Fibroblast of skin of left biceps (primary cell): ENCODE results near the gene CCDC9B.

Source experiments
- DNase-seq, 2 experiments: peaks; one replicate each; pipeline ENCODE4 v3.0.0-alpha.2; 2013; ENCODE audit warnings: low read depth in 2 of 2

Gene CCDC9B

DNA sequence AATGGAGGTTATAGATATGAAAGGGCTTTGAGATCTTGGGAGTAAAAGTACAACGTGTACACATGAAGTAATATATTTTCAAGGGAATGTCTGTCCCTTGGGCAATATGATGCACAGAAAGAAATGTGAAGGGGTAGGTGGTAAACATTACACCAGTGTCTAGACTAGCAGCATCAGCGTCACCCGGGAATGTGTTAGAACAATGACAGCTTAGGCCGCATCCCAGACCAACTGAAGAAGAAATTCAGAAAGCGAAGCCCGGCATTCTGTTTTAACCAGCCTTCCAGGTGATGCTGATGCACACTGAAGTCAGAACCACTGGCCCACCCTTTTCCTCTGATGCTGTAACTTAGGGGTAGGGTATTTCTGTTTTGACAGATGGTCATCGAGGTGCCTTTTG lies 10.9 kb downstream of the CCDC9B start:
- no peak for DNase-seq

DNA sequence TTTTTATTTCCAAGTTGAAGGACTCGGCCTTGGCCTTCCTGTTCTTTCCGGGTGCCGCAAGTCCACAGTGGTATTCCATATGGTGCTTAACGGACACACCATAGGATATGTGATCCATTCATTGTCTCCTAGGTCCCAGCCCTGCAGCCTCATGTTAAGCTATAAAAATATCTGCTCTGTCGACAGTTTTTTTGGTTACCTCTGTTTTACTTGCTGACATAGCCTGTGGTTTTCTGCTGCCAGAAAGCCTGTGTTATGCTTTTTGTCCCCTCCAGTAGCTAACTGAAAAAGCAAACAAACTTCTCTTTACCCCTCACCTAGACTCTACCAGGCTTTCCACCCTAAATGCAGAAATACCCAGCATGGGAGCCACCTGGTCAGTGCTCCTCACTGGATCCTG lies 12.0 kb downstream of the CCDC9B start:
- DNase-seq, result no peak

- peak in 1 of 2 experiments; percentile 39 for DNase-seq
Measured at GRCh38 chr15:40328176-40328575, 12.6 kb downstream of the CCDC9B start.

GRCh38 chr15:40327457-40327856 lies 13.3 kb downstream of the CCDC9B start:
- no peak for DNase-seq

GRCh38 chr15:40325700-40326099 lies 15.0 kb downstream of the CCDC9B start:
- DNase-seq, result no peak

DNA sequence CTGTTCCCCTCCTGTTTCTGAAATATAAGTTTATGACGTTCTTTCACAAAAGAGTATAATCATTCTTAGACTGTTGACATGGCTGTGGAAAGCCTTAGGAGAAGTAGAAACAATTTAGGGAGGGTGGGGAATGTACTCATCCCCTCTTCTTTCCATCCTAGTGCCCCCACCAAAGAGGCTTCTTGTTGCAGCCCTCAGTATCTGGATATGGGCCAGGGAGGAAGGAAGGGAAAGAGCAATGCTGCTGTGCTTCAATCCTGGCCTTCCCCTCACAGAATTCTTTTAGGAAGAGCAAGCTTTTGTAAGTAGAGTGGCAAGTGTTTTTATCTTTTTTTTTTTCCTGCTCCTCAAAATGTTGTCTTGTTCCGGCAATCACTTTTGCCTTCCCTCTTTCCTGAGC lies 15.6 kb downstream of the CCDC9B start:
- no peak for DNase-seq

DNA sequence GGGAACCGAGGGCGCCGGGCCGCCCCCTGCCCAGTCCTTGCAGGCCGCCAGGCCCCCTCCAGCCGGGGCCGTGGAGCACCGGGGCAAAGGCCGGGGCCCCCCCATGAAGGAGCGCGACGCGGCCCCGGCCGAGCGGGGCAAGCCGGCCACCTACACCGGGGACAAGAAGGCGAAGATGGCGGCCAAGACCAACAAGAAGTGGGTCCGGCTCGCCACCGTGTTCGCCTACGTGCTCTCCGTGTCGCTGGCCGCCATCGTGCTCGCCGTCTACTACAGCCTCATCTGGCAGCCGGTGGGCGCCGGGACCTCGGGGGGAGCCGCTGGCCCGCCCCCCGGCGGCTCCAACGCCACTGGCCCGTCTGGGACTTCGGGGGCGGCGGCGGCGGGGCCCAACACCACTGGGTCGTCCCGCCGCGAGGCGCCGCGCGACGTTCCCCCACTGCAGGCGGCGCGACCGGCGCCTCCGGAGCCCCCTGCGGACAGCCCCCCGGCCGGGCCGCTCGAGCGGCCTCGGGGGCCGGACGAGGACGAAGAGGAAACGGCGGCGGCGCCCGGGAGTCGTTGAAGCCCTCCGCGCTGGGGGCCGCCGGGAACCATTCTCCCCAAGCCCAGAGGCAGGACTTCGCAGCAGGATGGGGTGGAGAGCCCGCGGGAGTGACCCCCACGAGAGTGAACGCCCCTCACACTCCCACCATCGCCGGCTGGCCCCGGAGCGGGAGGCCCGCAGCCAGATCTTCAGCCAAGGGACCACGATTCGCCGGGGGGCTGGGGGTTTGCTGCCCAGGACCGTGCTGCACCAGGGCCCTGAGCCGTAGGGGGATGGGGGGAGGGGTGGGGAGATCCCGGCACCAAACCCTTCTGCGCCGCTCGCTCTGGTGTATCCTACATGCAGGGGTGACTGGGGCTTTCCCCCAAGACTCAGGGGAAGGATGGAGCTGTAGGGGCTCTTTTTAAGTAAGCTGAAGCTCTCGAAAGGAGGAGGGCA lies 16.5 kb downstream of the CCDC9B start:
- no peak for DNase-seq

DNA sequence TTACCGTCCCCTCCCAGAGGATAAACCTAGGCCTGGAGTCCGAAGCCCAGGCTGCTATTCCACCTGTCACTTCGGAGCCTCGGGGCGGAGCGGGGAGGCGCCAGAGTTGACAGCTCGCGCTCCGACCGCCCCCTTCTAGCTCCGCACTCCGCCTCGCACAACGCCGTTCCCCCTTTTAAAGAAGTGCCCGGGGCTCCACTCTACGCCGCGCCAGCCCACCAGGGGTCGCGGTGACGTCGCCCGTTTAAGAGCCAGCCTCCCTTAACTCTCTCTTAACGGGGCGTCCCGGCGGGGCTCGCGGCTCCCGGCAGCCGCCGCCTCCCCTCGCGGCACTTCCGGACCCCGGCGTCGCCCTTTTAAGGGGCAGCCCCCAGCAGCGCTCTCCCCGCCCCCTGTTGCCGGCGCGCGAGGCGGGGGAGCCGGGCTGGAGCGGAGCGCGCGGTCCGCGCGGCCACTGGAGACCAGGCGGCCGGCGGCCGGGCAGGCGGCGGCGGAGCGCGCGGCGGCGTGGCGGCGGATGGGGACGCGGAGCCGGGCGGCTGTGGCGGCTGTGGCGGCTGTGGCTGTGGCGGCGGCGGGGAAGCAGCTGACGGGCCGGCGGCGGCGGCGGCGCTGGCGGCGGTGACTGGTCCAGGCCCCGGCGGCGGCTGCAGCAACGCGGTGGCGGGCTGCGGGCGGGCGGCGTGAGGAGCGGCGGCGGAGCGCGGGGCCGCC lies 17.3 kb downstream of the CCDC9B start, which contains the start of gene INAFM2:
Gene INAFM2 (plus strand): TSS at position 454 of the 714 bp plus-strand sequence. CDS start 364 bp downstream, outside the sequence.
- peak; percentile 90 to 91 for DNase-seq

- no peak for DNase-seq
Measured at GRCh38 chr15:40322531-40323238, 18.1 kb downstream of the CCDC9B start.

DNA sequence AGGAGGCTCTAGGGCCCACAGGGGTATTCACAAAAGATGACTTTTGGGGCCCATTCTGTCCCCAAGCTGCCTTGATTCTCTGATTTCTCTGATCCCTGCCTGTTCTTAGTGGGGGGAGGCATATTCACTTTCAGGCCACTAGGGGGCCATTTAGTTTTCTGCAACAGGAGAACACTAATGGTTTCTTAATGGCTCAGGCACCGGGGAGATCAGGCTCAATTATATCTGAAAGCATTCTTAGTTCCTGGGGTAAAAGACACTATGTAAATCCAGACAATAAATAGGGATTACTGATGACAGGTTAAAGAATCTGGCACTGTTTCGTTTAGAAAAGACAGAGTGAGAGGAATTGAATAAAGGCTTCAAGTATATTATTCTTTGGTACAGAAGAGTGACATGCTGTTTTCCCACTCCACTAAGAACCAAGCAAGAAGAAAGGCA lies 19.8 kb downstream of the CCDC9B start:
- no peak for DNase-seq

GRCh38 chr15:40320409-40320808 lies 20.3 kb downstream of the CCDC9B start:
- no peak for DNase-seq

DNA sequence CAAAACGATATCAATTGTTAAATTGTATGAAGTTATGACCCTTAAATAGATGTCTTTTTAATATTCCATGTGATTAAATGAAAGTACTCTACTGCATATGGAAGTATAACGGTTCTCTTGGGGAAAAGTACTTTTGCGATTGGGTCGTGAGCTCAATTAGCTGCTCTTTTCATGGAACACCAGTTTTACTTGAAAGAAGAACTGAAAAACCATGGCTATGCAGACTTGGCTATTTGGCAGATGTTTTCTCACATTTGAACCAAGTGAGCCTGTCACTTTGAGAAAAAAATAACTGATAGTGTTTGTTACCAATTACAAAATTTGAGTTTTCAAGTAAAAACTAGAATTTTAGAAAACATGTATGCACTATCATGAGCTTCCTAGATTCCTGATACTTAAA lies 23.2 kb downstream of the CCDC9B start:
- DNase-seq, result no peak

GRCh38 chr15:40316931-40317330 lies 23.8 kb downstream of the CCDC9B start:
- DNase-seq, result no peak

GRCh38 chr15:40314723-40315276 lies 25.9 kb downstream of the CCDC9B start:
- no peak for DNase-seq

DNA sequence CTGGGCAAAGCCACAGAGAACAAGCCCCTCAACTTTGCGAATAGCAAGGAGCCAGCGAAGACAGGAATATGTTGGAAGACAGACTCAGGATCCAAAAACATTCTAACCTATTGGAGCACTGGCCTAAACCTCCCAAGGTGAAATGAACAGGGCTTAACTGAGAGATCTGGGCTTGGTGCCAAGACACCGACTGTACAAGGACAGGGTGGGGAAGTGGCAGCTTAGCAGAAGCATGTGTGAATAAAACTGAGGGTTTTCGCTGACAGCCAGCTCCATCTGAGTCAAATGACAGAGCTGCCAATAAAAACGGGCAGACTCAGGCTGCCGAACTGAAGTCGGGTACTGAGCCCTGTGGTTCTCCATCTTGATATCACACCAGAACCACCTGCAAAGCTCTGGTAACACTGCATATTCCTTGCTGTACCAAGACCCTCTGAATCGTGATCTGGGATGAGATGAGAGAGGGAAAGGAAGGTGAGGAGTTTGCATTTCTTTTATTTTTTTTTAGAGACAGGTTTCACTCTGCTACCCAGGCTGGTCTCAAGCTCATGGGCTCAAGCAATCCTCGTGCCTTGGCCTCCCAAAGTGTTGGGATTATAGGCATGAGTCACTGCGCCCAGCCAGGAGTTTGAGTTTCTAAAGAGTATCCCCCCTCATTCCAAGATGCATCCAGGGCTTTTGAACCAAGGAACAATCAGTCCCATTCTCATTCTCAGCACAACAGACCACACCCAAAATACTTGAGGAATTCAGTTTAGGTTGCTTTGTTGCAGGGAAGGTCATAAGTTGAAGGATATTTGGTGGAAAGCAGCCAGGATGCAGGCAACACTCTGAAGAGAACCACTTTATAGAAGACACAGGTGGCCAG lies 27.0 kb downstream of the CCDC9B start:
- no peak for DNase-seq

DNA sequence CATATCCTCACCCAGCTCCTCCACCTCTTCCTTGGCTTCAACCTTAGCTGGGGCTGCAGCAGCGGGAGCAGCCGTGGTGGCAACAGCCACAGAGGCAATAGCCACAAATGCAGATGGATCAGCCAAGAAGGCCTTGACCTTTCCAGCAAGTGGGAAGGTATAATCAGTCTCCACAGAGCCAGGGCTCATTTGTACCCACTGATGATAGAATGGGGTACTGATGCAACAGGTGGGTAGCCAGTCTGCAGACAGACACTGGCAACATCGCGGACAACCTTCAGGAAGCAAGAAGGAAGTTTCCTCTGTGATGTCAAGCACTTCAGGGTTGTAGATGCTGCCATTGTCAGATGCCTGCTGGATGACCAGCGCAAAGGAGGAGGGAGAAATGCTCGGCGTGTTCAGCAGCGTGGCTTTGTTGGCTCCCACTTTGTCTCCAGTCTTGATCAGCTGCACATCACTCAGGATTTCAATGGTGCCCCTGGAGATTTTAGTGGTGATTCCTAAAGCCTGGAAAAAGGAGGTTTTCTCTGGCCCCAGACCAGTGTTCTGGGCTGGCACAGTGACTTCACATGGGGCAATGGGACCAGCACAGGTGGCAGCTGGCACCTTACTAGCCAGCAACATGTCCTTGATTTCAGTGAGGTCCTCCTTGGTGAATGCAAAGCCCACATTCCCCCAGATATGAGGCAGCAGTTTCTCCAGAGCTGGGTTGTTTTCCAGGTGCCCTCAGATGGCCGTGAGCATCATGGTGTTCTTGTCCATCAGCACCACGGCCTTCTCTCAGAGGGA lies 28.2 kb downstream of the CCDC9B start:
- no peak for DNase-seq

- DNase-seq, result no peak
Measured at GRCh38 chr15:40310993-40311392, 29.7 kb downstream of the CCDC9B start.

DNA sequence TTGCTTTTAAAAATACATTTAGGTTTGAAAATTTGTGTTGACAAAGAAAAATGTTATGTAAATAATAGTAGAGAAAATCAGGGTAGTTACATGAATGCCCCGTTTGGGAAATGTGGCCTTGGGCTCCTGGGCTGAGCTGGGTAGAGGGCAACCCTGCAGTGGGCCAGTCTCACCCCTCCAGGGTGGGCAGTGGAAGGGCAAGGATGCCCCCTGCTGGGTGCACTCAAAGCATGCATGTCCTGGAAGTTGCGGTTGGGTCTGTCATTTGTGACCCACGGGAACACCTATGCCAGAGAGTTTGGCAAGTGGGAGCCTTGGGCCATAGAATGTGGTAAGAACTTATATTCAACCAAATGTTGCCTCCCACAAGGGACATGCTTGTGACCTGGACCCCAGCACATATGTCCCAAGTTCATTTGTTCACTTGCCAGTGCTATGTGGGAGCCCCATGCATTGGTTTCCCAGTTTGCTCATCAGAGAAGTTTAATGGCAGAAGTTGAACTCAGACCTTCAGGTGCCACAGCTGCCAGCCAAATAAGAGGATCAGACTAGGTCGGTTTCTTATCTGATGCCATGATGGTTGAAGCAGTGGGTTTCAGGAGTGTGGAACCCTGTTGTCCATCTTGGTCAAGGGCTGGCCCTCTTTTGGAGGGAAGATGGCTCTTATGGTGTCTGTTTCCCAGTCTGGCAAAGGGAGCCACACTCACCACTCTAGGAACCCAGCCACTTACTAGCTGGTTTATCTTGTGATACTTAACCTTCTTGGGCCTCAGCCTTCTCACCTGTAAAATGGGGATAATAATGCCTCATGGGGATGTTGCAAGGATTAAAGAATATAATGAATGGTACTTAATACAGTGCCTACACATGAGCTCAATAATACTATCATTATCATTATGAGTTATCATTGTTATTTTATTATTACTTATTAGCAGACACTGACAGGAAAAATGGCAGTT lies 30.5 kb downstream of the CCDC9B start:
- DNase-seq, result no peak
